ENCODE results near the gene IL25.
"Not testable (repeated sequence)": the region's sequence is repeated elsewhere in the genome, so short reads cannot be mapped to it uniquely, and the experiment has no call there.

Gene IL25

DNA sequence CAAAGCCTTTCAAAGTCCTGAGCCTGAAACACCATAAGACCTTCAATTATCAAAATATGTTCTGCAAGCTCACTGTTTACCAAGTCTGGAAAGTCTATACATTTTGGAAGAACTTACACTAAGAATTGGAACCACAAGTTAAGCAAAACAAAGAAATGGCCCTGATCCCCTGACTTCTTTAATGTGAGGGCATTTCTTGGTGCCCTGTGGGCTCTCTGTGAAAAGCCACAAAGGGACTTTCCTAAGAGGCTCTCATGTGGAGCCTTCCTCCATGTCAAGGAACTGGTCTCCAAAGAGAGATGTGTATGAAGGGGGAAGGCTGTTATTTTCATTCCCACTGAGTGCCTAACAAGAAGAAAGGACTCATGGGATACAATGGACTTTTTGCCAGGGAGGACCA lies 49.0 kb downstream of the IL25 start:
- DNase-seq (ENCODE audit: low read depth) = no peak
- no peak overlapping the region for H3K4me3 ChIP-seq (ENCODE audit: low read depth, low read length)

DNA sequence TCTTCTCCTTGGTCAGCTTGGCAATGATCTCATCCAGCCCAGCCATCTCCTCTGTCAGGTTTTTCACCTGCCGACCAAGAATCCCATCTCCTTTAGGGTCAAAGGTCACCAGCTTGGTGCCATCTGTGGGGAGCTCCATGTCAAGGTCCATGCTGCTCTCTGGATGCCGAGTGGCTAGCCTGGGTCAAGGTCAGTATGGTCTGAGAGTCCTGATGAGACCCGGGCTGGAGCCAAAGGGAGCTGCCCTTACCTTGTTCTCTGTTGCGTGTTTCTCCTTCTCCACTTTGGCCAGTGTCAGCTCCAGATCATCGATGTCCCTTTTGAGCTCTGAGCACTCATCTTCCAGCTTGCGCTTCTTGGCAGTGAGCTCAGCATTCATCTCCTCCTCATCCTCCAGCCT lies 51.0 kb downstream of the IL25 start:
- H3K4me3 ChIP-seq (ENCODE audit: low read depth, low read length) = no peak overlapping the region
- DNase-seq (ENCODE audit: low read depth) = no peak

DNA sequence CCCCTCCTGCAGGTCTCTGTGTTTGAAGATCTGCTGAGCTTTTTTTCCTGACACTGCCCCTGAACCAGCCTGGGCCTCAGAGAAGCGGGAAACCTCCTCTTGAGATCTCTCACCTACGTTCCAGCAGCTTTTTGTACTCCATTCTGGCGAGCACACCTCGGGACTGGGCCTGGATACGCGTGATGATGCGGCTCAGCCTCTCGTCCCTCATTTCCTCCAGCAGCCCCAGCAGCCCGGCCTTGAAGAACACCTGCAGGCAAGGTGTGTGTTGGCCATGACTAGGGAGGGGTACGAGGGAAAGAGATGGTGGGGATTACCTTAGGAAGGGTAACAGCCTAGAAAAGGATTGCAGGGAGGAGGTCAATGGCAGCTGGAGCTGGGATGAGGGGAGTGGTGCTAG lies 52.6 kb downstream of the IL25 start:
- no peak for DNase-seq (ENCODE audit: low read depth)
- no peak overlapping the region for H3K4me3 ChIP-seq (ENCODE audit: low read depth, low read length)

DNA sequence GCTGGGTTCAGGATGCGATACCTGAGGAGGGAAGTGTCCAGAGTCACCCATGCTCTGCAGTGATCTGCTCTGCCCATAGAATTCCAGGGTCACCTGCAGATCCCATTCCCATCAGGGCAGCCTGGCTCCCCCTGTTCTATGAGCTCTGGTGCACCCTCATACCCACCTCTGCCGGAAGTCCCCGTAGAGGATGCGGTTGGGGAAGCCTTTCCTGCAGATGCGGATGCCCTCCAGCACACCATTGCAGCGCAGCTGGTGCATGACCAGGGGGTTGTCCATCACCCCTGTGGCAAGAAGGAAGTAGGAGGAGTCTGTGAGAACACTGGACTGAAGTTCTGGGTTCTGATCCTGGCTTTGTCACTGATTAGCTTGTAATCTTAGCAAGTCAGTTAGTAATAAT lies 53.2 kb downstream of the IL25 start:
- DNase-seq (ENCODE audit: low read depth); H3K4me3 ChIP-seq (ENCODE audit: low read depth, low read length): not testable (repeated sequence)
